ENCODE measurements around the gene UBTF. TPM values are rescaled to one million over a fixed set of nuclear protein-coding genes. Genes with fewer than 3 reads are reported as not detected.

UBTF gene
- total and polyA plus RNA-seq, 2 donors (not counting 3 experiments of a cell fraction or from before 2014, with no cell fraction given): 14.7 to 84.7 TPM

GRCh38 chr17:44267165-44267455 is 47.6 kb upstream of the UBTF start:
- ChIA-PET CTCF (interaction anchor here (0.9 to 1.3 kb wide), 3 partner anchors 18 to 64 kb away, joined by 3 to 4 read pairs (median 4); no protein-coding TSS in a partner anchor), POLR2A (no interaction called here)
- H3K4me3 ChIP-seq (replicated peaks in 1 of 3; ENCODE audit: insufficient read depth in 1 of 3, low read depth in 1 of 3, low read length in 3 of 3): no peak overlapping the region
- TF ChIP-seq MYC (IDR thresholded peaks at IDR 0.05; ENCODE audit: low read depth, low read length) (no peak), CTCF (IDR thresholded peaks at IDR 0.05; ENCODE audit: extremely low read depth in 1 of 2, insufficient read depth in 1 of 2, low read depth in 1 of 2, low read length in 2 of 2) (no peak), FOS (IDR thresholded peaks at IDR 0.05; ENCODE audit: borderline replicate concordance, insufficient read depth, low read length) (no peak), MAX (IDR thresholded peaks at IDR 0.05; ENCODE audit: insufficient read depth, insufficient read length) (no peak), POLR2AphosphoS5 (IDR thresholded peaks at IDR 0.05; ENCODE audit: insufficient read depth, low read depth, low read length) (no peak), POLR2A (IDR thresholded peaks at IDR 0.05; ENCODE audit: low read depth, low read length) (no peak), EZH2 (IDR thresholded peaks at IDR 0.05; ENCODE audit: borderline replicate concordance, low read depth, low read length, severe bottlenecking) (no peak), JUN (IDR thresholded peaks at IDR 0.05; ENCODE audit: borderline replicate concordance, insufficient read depth, insufficient read length, low read depth) (no peak), GATA2 (IDR thresholded peaks at IDR 0.05; ENCODE audit: insufficient read depth, insufficient read length, low read depth, low read length) (no peak)
- no peak overlapping the region for H3K4me2 ChIP-seq (ENCODE audit: insufficient read depth, low read length)
- dilution Hi-C loops (cut with MboI; ENCODE audit: extremely low pct_ligation_motif_present, low sequenced_read_pairs): no loop called here
- no TSS peak for BruUV-seq (replicated peaks)
- H3K36me3 ChIP-seq (ENCODE audit: control insufficient read depth in 2 of 2, extremely low read depth in 1 of 2, insufficient read depth in 2 of 2, low read length in 2 of 2): no peaks in the 10 kb centered on the region
- H3K4me1 ChIP-seq (ENCODE audit: control insufficient read depth, extremely low read depth, insufficient read depth, low read length): no peaks in the 10 kb centered on the region
- peaks cover 0 to 1% of the 10 kb centered on the region in 2 experiments for H3K27me3 ChIP-seq (ENCODE audit: control insufficient read depth in 2 of 2, insufficient read depth in 2 of 2, low read length in 2 of 2)
- no peak overlapping the region for H2AFZ ChIP-seq (ENCODE audit: low read depth, low read length)
- FAIRE-seq (no peak), DNase-seq (ENCODE audit: low read depth, low spot score) (no peak)
- no peak overlapping the region for H3K9ac ChIP-seq (replicated peaks; ENCODE audit: extremely low read depth, insufficient read depth, low read length)
- H3K27ac ChIP-seq (ENCODE audit: insufficient read depth, low read depth, low read length): no peak overlapping the region
- no peaks in the 10 kb centered on the region for H4K20me1 ChIP-seq (replicated peaks; ENCODE audit: control insufficient read depth, extremely low read depth, insufficient read depth, low read length)
- no peaks in the 10 kb centered on the region for H3K9me1 ChIP-seq (replicated peaks; ENCODE audit: control insufficient read depth, extremely low read depth, insufficient read depth, low read length)
- no peaks in the 10 kb centered on the region for H3K9me3 ChIP-seq (replicated peaks; ENCODE audit: control insufficient read depth, insufficient read depth, low read length)
- no peaks in the 10 kb centered on the region for H3K79me2 ChIP-seq (ENCODE audit: control insufficient read depth, insufficient read depth, low read length)
- intact Hi-C loops (cut with micrococcal nuclease): no loop called here
